C4-2B (cell line): ENCODE data around the gene IL23A.
"Not testable (repeated sequence)": the region's sequence is repeated elsewhere in the genome, so short reads cannot be mapped to it uniquely, and the experiment has no call there.

Experiments used
- CTCF ChIP-seq: fragments of 450-650 bp; conservative IDR thresholded peaks from 2 replicates; pipeline ENCODE4 v1.5.1; 2017; ENCODE audit warnings: mild to moderate bottlenecking
- ZFX ChIP-seq: fragments of 450-650 bp; IDR thresholded peaks from 2 replicates; pipeline ENCODE4 v1.6.1; 2017

GRCh38 chr12:56321610-56322009 lies 17.1 kb upstream of the IL23A start:
- TF ChIP-seq CTCF, ZFX: not testable (repeated sequence)
